Fibroblast of the conjunctiva (primary cell): ENCODE data around the gene HP1BP3.

Experiments used
- DNase-seq: peaks from one replicate; pipeline ENCODE4 v3.0.0-alpha.2; 2010; ENCODE audit warnings: low read depth

HP1BP3 gene

DNA sequence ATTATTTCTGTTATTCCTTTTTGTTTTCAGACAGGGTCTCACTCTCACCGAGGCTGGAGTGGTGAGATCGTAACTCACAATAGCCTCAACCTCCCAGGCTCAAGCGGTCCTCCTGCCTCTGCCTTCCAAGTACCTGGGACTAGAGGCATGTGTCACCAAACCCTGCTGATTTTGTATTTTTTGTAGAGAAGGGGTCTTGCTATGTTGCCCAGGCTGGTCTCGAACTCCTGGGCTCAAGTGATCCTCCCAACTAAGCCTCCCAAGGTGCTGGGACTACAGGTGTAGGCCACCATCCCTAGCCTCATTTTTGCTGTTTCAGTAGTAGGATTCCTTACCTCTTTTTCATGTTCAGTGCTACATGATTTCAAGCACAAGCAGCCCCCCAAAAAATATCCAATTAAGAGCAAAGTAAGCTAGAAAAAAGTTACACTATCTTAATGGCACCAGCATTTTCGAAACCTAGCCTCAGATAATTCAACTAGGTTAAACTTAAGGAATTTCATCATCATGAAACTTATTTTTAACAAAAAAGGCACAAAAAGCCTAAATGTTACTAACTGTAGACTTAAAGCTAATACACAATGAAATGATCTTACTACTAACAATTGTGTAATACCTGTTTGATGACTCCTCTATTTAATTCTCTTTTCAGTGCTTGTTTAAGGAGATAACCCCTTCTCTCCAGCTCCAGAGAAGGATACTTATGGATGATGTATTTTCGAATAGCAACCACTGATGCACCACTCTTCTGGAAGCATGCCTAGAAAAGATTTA lies 16.6 kb downstream of the HP1BP3 start:
- DNase-seq: no peak

DNA sequence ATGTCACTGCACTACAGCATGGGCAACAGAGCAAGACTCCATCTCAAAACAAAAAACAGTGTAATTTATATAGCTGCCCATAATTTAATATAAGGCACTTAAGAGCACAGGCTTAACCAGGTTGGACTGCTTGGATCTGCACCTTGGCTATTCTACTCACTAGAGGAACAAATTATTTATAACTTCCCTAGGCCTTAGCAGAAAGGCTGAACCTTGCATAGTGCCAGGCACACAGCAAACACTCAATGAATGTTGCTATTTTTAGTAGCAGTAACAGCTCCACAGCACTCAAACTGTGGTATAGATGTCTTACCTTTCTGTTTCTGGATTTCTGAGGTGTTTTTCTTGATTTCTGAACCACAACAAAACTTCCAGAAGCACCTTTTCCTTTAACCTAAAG lies 19.8 kb downstream of the HP1BP3 start:
- DNase-seq: no peak

DNA sequence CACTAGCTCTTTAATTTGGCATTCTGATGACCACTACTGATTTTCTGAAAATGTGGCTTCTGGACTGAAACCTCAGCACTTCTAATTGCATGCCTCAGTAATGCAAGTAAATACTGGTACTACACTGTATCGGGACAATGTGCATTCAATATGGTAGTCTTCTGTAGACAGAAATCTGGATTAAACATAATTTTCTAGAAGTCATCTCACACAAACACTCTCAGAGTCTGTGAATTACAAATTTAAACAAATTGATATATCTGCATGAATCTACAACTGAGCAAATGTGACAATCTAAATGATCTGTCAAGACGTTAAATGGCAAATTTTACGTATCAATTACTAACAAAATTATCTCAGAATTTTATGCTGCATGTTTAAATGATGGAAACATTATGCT lies 23.7 kb downstream of the HP1BP3 start:
- no peak for DNase-seq

DNA sequence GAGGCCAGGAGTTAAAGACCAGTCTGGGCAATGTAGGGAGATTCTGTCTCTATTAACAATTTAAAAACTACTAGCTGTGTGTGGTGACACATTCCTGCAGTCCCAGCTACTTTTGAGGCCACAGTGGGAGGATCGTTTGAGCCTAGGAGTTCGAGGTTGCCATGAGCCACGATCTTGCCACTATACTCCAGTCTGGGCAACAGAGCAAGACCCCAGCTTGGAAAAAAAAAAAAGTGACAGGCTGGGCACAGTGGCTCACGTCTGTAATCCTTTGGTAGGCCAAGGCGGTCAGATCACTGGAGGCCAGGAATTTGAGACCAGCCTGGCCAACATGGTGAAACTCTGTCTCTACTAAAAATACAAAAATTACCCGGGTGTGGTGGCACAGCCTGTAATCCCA lies 26.8 kb downstream of the HP1BP3 start:
- DNase-seq: no peak

DNA sequence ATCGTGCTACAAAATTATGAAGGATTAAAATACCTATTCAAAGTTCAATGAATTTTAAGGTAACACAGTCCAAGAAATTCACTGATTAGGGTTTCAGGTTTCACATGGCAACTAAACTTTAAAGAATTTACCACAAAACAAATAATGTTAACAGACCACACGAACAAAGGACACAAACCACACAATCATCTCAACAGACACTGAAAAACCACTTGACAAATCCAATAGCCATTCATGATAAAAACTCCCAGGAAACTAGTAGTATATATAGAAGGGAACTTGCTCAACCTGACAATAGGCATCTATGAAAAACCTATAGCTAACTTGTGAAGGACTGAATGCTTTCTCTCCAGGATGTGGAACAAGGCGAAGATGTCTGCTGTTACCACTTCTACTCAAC lies 33.5 kb downstream of the HP1BP3 start:
- DNase-seq: no peak

DNA sequence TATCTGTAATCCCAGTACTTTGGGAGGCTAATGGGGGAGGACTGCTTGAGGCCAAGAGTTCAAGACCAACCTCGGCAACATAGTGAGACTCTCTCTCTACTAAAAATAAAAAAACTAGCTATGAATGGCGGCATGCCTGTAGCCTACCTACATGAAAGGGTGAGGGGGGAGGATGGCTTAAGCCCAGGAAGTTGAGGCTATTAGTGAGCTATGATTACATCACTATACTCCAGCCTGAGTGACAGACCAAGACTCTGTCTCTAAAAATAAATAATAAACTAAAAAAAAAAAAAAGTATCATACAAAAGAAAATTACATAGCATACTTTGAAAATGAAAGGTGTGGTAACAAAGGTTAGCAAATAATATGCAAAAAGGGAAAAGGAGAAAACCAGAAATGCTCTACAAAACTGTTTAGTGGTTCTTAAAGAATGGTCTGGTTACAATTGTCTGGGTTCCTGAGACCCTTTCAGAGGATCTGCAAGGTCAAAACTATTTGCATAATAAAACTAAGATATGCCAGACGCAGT lies 35.6 kb downstream of the HP1BP3 start:
- DNase-seq: no peak

DNA sequence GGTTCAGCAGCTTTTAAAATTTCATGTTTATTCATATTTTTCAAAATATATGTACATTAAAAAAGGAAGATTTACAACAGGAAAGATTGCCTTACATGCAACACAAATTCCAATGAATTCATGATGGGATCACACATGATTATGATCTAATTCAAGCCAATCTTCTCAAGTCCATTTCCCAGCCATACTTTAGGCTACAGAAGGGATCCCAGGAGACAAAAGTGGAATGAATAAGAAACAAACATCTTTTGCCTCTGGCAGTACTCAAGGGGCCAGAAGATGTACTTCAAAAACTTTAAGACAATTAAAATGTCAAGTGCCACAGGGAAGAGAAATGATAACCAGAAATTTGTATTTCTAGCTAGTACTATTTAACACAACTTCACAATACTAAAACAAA lies 44.4 kb downstream of the HP1BP3 start:
- DNase-seq: no peak

DNA sequence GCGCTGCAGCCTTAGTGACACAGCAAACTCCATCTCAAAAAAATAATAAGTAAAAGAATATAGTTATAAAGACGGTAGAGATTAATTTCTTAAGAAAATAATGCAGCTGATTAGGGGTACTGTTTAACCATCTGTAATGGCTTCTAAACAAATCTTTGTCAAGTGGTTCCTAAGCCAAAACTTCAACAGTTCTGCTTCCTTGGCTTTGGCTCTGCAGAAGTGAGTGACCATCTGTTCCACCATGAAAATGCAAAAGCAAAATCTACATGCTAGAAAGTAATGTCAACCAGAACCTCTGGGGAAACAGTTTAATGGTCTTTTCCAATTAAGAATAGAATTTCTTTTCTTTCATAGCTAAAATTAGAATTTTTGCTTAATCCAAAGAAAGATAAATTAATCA lies 46.3 kb downstream of the HP1BP3 start:
- no peak for DNase-seq

DNA sequence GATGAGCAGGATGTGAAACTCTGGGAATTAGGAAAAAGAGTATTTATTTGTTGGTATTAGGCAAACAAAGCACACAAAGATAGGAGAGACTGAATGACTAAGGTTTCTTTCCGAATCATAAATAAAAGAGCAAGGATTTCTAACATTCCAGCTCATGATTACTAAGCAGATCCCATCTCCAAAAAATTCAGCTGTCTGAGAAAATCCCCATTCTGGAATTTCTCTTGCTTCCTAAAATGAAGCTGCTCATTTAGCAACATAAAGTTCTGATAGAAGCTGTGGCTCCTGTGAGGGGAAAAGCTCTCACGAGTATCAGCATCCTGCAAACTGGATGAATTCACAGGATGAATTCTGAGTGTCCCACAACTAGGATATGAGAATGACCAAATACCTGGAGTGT lies 47.9 kb downstream of the HP1BP3 start:
- DNase-seq: no peak

DNA sequence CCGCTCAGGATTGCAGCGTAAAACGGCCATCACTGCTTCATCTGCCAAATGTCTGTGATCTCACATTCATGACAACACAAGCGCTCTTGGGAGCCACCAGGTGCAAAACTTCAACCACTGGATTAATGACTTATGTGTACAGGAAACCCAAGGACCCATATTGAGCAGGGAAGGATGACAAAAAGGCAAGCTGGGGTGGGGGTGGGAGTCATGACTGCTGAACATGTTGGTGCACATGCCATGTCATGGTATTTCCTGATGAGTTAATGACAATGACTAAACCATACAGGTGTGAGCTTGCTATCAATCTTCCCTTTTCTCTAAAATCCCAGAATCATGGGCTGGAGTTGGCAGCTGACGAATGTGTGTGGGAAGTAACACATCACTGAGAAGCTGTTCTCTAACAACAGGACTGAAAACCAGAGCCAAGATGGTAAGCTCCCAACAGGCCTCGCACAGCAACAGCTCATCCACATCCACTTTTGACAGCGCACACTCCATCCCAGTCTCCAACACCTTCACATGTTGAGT lies 51.5 kb downstream of the HP1BP3 start:
- DNase-seq: no peak

DNA sequence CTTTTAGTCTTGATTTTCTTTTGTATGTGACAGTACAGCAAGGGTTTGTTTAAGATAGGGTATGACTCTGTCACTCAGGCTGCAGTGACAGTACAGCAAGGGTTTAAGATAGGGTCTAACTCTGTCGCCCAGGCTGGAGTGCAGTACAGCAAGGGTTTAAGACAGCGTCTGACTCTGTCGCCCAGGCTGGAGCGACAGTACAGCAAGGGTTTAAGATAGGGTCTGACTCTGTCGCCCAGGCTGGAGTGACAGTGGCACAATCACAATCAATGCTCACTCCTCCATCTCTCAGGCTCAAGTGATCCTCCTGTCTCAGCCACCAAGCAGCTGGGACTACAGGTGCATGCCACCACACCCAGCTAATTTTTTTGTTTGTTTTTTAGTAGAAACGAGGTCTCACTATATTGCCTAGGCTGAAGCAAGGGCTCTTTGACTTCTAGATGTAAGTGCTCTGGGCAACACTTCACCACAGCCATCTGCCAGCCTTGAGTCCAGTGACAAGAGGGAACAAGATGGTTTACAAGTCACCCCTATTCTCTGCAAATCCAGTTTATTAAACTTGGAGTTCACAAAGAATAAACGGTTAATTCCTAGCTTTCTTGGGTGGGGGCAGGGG lies 53.6 kb downstream of the HP1BP3 start:
- DNase-seq: no peak

DNA sequence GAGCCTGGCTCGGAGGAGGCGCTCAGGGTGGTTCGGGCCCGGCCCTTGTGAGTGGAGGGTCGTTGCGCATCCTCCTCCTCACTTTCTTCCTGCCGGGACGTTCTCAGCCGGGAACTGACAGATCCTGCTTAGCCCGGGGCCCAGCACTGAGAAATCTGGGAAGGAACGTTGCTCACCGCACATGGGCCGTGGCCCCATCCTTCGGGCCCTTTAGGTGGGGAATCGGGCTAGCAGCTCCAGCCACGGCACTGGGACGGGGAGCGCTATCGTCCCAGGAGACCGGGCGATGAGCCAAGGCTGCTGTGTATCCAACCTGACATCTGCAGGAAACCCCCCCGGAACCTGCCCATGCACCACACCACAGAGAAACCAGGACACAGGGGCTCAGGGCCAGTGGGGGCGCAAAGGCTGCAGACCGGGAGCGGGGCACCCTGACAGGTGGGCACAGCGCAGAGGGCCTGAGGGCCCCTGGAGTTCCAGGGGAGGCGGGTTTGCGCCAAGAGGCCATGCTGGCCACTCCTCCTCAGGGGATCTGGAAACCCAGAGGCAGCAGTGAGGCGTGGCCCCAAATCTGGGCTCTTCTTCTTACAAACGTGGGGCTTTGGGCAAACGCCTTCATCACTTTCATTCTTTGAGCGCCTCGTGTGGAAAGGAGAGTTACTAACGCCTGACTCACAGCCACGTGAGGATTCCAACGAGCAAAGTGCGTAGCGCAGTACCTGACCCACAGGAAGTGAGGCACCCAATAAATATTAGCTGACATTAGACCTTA lies 54.3 kb downstream of the HP1BP3 start, which contains the start of gene SH2D5:
Gene SH2D5, minus strand, starts transcription at position 116 of the 772 bp plus-strand sequence. CDS start 4,659 bp downstream, outside the sequence.
- DNase-seq: peak; percentile 76

DNA sequence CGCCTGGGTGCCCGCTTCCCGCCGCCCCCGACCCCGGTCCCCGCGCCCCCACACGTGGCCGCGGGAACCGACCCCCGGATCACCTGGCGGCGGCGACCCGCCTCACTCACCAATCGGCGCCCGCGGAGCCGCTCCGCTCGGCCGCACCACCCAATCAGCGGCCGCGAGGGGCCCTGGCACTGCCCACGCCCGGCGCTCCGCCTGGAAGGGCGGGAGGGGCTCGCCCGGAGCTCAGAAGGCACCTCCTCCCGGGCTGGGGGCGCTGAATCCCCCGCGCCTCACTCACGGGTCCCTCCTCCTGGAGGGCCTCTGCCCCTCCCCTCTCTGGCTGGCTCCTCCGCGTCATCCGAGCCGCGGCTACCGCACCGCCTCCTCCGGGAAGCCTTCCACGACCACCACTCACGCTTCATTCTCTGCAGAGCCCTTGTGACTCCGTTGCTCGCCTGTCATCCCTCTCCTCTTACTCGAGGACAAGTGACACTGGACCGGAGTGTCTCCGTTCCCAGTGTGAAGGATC lies 55.0 kb downstream of the HP1BP3 start:
- no peak for DNase-seq

DNA sequence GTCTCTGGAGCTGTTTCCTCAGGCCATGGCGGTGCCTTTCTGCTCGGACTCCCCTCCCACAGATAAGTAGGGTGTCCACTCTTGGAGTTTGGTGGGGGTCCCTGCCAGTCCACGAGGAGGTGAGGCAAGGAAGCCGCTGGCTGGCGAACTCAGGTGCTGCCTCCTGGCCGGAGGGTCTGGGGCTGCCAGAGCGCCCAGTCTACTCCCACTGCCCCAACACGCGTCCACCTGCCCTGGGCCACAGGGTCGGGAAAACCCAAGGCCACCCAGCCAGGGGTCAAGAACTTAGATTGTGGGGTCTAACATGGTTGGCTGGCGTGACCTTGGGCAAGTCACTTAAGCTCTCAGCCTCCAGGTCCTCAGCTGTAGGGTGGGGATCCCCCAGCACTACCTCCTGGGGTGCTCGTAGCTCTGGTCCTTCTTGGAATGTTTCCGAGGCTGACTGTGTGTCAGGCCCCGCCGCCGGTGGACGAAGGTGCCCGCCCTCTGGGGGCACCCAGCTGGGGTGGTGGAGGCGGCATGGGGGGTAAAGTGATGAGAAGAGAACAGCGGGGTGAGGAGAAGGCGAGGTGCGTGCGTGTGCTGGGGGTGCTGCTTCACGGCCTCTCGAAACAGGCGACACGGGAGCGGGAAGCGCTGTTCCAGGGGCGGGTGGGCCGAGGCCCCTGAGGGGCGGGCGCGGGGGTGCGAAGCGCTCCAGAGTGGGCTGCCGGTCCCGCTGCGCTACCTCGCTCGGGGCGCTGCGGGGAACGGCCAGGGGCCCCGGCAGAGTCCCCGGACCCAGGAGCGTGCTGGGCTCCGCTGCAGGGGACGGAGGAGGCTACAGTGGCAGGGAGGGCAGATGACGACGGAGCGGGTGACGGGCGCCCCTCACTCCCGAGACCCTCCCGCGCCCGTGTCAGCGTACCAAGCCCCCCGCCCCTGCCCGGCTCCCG lies 55.8 kb downstream of the HP1BP3 start:
- DNase-seq: no peak

DNA sequence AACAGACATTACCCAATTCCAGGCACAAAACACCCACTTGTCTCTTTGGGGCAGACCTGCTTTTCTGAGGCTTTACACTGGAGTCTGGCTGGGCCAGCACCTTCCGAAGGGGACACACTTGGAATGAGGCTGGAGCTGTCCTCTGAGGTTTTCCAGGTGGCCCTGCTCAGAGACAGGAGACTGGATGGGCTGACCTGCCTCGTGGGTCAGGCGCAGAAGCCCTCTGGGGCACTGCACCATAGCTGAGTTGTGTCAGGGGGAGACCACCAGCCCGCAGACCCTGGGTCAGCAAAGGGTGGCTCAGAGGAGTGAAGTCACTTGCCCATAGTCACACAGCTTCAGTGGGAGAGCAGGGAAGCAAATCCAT lies 56.4 kb downstream of the HP1BP3 start:
- no peak for DNase-seq

DNA sequence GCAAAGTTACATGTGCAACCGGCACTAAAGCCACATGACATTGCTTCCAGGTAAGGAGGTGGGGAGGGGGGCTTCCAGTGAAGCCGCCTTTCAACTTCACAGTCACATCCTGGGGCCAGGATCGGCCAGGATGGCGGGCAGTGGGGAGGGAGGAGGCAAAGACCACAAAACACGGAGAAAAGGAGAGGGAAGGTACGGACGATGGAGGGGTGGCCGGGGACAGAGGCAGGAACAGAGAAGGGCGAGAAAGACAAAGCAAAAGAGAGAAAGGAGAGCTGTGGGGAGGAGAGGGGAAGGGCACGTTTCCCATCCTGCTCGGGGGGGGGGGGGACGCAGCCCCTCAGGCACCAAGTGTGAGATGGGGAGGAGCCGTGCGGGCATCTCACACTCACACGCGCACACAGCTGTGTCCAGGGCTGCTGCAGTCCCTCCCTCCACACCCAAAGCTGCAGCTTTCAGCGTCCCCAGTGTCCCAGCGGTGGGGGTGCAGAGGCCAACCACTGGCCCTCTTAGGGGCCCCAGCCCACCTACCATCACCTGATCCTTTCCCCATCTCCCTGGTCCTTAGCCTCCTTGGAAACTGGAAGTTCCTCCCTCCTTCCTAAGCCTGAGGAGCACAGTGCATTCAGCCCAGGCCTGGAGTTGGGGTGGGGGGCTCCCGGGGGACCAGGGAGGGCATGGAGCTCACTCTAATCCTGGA lies 57.0 kb downstream of the HP1BP3 start:
- no peak for DNase-seq

DNA sequence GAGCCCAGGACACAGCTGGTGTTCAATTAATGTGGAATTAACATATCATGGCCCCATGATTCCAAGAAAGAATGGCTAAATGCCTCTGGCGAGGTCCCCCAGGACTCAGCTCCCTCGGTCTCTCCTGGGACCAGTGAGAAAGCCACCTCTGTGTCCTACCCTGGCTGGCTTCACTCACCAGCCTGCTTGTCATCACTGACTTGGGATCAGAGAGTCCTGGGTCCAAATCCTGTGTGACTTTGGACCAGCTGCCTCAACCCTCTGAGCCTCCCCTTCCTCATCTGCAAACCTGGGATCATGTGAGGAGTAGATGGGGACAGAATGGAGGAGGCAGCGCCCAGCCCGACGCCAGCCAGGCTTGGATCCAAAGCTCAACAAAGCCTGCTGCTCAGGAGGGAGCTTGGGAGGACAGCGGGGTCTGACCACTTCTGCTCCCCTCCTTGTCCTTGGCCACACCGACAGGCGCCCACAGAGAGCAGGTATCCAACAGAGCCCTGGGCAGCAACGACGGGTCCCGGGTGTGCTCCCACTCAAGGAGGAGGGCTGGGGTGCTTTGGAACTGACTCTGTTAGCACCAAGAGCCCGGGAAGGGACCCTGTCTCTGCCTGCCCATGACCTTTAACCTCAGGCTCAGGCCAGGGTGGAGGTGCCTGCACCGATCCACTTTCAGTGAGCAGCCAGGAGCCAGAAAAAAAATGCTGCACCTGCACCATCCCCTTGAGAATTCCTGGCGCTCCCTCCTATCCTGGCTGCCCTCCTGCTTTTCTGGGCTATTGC lies 57.8 kb downstream of the HP1BP3 start:
- no peak for DNase-seq

DNA sequence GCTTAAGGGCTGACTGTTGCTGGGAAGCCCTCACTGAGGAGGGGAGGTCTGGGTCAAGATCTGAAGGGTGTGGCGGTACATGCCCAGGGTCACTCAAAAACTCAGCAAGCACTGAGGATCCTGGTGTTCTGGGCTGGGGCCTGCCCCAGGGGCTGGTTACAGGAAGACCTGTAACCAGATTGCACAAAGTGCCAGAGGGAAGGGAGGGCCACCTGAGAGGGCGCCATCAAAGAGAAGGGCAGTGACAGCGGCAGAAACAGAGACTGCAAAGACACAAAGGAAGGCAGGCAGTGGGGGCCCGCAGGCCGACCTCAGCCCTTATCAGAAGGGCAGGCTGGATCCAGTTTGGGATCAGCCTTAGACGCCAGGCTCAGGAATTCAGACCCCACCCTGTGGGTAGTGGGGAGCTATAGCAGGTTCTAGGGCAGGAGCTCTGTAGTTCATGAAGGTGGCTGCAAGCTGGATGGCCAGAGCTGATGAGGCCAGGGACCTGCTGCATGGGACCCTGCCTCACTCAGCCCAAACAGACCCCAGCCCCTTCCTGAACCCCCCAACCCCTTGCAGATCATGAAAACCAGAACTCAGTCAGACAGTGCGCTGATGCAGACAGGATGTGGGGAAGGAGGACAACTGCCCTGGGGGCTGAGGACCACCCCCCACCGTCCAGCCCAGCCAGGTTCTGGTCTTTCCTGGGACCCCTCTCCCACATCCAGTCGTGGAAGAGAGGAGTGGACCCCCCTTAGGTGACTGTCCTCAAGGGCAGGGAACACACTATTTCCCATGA lies 58.5 kb downstream of the HP1BP3 start:
- DNase-seq: no peak

DNA sequence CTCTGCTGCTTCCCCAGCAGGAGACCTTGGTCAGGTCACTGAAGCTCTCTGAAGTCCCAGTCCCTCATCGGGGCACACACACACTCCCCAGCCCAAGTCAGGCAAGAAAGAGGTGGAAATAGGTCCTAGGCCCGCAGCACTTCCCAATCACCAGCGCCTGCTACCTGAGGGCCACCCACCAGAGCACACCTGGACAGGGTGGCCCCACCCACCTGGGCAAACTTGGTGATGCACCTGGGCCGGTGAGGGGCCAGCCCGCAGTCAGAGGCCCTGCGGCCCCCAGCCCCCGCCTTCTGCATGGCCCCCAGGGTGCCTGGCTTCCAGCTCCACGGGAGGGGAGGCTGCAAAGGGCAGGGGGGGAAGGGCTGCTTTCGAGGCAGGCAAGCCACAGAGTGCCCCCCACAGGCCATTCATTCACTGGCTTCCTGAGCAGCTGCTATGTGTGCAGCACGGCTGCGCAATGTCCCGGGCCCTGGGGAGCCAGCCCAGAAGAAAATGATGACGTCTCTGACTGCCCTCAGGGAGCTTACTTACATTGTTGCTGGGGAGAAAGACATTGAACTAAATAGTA lies 59.3 kb downstream of the HP1BP3 start:
- DNase-seq: no peak
